Suprapubic skin (tissue), 3 donors: Measurements from ENCODE around the gene LRRN4CL.

Experiments
- CTCF ChIP-seq, 2 donors: fragments of 200-600 bp in 1 of 2; fragments of 450-650 bp in 1 of 2; sonication (generic) in 1 of 2; IDR thresholded peaks; one replicate each; pipeline ENCODE4 v1.5.1; 2016 to 2019; ENCODE audit warnings: antibody characterized with exemption in 2 of 2, mild to moderate bottlenecking in 1 of 2, moderate library complexity in 1 of 2
- EP300 ChIP-seq: sonication (generic); formaldehyde crosslinking; IDR thresholded peaks from one replicate; pipeline ENCODE4 v1.6.1; 2017; ENCODE audit warnings: antibody characterized with exemption
- POLR2A ChIP-seq, 2 donors: fragments of 450-650 bp; IDR thresholded peaks; one replicate each; pipeline ENCODE4 v1.6.1; 2017; ENCODE audit warnings: antibody characterized with exemption in 2 of 2, mild to moderate bottlenecking in 2 of 2, moderate library complexity in 2 of 2

- no peak for TF ChIP-seq POLR2A (IDR thresholded peaks at IDR 0.05)
- TF ChIP-seq CTCF (IDR thresholded peaks at IDR 0.05): no peak
- TF ChIP-seq EP300: no peak
Observed at GRCh38 chr11:62678433-62678769, 10.9 kb downstream of the LRRN4CL start.
